ENCODE measurements around the gene GATC.

GATC gene

GRCh38 chr12:120498870-120499515 is 52.7 kb downstream of the GATC start:
- DNase-seq: no peak

GRCh38 chr12:120500581-120500980 is 54.3 kb downstream of the GATC start:
- no peak for DNase-seq

GRCh38 chr12:120504587-120504986 is 58.3 kb downstream of the GATC start:
- no peak for DNase-seq

GRCh38 chr12:120508537-120508936 is 62.3 kb downstream of the GATC start:
- no peak for DNase-seq

All from midbrain (tissue), 1 donor.